Measurements from ENCODE around the gene UBE3D. TPM values are rescaled to one million over a fixed set of nuclear protein-coding genes. Genes with fewer than 3 reads are reported as not detected.

UBE3D gene
- total RNA-seq, 1 experiment from 2014 or later = 10.7 TPM

DNA sequence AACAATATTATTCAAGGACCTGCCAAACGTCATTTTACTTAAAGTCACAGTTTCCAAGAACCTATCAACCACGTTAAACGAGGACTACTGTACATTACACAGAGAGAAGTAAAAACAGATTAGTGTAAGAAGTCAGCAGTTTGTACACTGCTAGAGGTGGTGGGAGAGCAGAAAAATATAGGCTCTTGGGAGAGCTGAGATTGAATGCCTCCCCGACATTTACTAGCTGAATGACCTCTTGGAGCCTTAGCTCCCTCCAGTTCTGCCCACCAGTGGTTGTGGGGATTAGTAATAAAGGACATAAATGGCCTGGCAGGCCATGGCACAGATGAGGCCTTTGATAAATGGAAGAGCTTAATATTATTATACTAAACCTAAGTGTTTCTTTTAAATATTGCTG lies 161.4 kb downstream of the UBE3D start:
- Mint-ChIP-seq H3K9me3 (no peaks in the 10 kb centered on the region), H3K4me1 (peaks cover 3% of the 10 kb centered on the region in 2 experiments; a peak in 2 of 4 replicates), H3K4me3 (no peak overlapping the region), H3K27ac (0 out of 7 replicates have a peak overlapping the region, but pooled peaks of 1 of the 3 experiments have one; percentile 73), H3K27me3 (ENCODE audit: low read depth) (no peaks in the 10 kb centered on the region; the same call in 1 of the 2 replicates), H3K36me3 (ENCODE audit: insufficient read depth in 1 of 3, low read depth in 3 of 3) (no peaks in the 10 kb centered on the region)
- no peak overlapping the region for H3K56ac ChIP-seq (ENCODE audit: insufficient read length, low read depth, low read length)
- H3K23me2 ChIP-seq (ENCODE audit: insufficient read length, low read depth, low read length, poor library complexity, severe bottlenecking) = no peaks in the 10 kb centered on the region
- H3K79me1 ChIP-seq (ENCODE audit: insufficient read depth, low read depth, low read length, poor library complexity, severe bottlenecking) = no peaks in the 10 kb centered on the region
- H2BK12ac ChIP-seq (ENCODE audit: insufficient read length, low read depth, low read length) = no peak overlapping the region
- no peak overlapping the region for H3K18ac ChIP-seq (ENCODE audit: insufficient read length, low read depth, low read length)
- no peak overlapping the region for H4K91ac ChIP-seq (ENCODE audit: insufficient read length, low read depth, low read length)
- H4K8ac ChIP-seq (replicated peaks; ENCODE audit: insufficient read length, low read depth, low read length) = no peak overlapping the region
- H4K5ac ChIP-seq (ENCODE audit: insufficient read length, low read depth, low read length) = no peak overlapping the region
- no peak overlapping the region for H2BK5ac ChIP-seq (ENCODE audit: insufficient read length, low read length)
- H3K4me2 ChIP-seq (ENCODE audit: insufficient read depth, insufficient read length, low read length) = no peak overlapping the region
- H2BK15ac ChIP-seq (ENCODE audit: low read depth, low read length) = no peak overlapping the region
- DNase-seq = no peak
- H3K27me3 ChIP-seq (ENCODE audit: insufficient read depth, low read length) = no peaks in the 10 kb centered on the region
- TF ChIP-seq, protein P1, sequence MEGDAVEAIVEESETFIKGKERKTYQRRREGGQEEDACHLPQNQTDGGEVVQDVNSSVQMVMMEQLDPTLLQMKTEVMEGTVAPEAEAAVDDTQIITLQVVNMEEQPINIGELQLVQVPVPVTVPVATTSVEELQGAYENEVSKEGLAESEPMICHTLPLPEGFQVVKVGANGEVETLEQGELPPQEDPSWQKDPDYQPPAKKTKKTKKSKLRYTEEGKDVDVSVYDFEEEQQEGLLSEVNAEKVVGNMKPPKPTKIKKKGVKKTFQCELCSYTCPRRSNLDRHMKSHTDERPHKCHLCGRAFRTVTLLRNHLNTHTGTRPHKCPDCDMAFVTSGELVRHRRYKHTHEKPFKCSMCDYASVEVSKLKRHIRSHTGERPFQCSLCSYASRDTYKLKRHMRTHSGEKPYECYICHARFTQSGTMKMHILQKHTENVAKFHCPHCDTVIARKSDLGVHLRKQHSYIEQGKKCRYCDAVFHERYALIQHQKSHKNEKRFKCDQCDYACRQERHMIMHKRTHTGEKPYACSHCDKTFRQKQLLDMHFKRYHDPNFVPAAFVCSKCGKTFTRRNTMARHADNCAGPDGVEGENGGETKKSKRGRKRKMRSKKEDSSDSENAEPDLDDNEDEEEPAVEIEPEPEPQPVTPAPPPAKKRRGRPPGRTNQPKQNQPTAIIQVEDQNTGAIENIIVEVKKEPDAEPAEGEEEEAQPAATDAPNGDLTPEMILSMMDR (conservative IDR thresholded peaks at IDR 0.05) = no peak
- no peaks in the 10 kb centered on the region for H4K20me1 ChIP-seq (ENCODE audit: control insufficient read depth, insufficient read depth, insufficient read length)
- no peak overlapping the region for H3K23ac ChIP-seq (ENCODE audit: insufficient read length, low read depth, low read length)
- H2AK5ac ChIP-seq (ENCODE audit: insufficient read length, low read length) = no peak overlapping the region
- no peak overlapping the region for H3T11ph ChIP-seq (ENCODE audit: low read length)
- H3K4ac ChIP-seq (ENCODE audit: low read depth, low read length) = no peak overlapping the region
- H2BK20ac ChIP-seq (ENCODE audit: low read depth, low read length, poor library complexity, severe bottlenecking) = no peak overlapping the region
- H2AFZ ChIP-seq (ENCODE audit: low read length) = no peak overlapping the region
- H3K9ac ChIP-seq (ENCODE audit: extremely low read depth, insufficient read length, low read length) = no peak overlapping the region
- H3K14ac ChIP-seq (ENCODE audit: insufficient read depth, low read length) = no peak overlapping the region
- H3K27ac ChIP-seq (ENCODE audit: insufficient read length, low read depth, low read length) = no peak overlapping the region
- H3K4me1 ChIP-seq (ENCODE audit: insufficient read depth, low read length) = no peaks in the 10 kb centered on the region
- H3K9me3 ChIP-seq (ENCODE audit: control insufficient read depth, low read depth, low read length) = no peaks in the 10 kb centered on the region
- no CpG with 5 or more reads among the region's 4 CpGs for WGBS (ENCODE audit: extremely low coverage, insufficient read length, low lambda C conversion rate)
- no peak overlapping the region for H2BK120ac ChIP-seq (ENCODE audit: low read depth, low read length, poor library complexity, severe bottlenecking)
- no peaks in the 10 kb centered on the region for H3K79me2 ChIP-seq (ENCODE audit: insufficient read depth, low read length)

Measured in H9 (cell line).